GM18511 (cell line): ENCODE results near the gene CDKN2B-AS1.

ENCODE experiments used
- ATAC-seq: cut with Tn5 transposase; IDR thresholded peaks from one replicate; pipeline ENCODE4 v1.9.1; 2021; ENCODE audit warnings: mild to moderate bottlenecking, moderate library complexity; ENCODE audit not compliant: unreplicated experiment

Gene CDKN2B-AS1

GRCh38 chr9:22147813-22148527 is 153.4 kb downstream of the CDKN2B-AS1 start:
- ATAC-seq, result no peak

GRCh38 chr9:22148528-22148875 is 153.9 kb downstream of the CDKN2B-AS1 start:
- ATAC-seq, result no peak

GRCh38 chr9:22148876-22149637 is 154.5 kb downstream of the CDKN2B-AS1 start:
- no peak for ATAC-seq

- ATAC-seq, result no peak
Observed at GRCh38 chr9:22154064-22154463, 159.5 kb downstream of the CDKN2B-AS1 start.

GRCh38 chr9:22156586-22156985 is 162.0 kb downstream of the CDKN2B-AS1 start:
- no peak for ATAC-seq

- ATAC-seq, result no peak
Observed at GRCh38 chr9:22157276-22157675, 162.7 kb downstream of the CDKN2B-AS1 start.

- ATAC-seq, result no peak
Observed at GRCh38 chr9:22157828-22158227, 163.2 kb downstream of the CDKN2B-AS1 start.

- no peak for ATAC-seq
Observed at GRCh38 chr9:22158271-22158670, 163.7 kb downstream of the CDKN2B-AS1 start.

- no peak for ATAC-seq
Observed at GRCh38 chr9:22158927-22159346, 164.3 kb downstream of the CDKN2B-AS1 start.

GRCh38 chr9:22159586-22159985 is 165.0 kb downstream of the CDKN2B-AS1 start:
- no peak for ATAC-seq

- ATAC-seq, result no peak
Observed at GRCh38 chr9:22160221-22160620, 165.6 kb downstream of the CDKN2B-AS1 start.

GRCh38 chr9:22165144-22165543 is 170.6 kb downstream of the CDKN2B-AS1 start:
- ATAC-seq, result no peak

- ATAC-seq, result no peak
Observed at GRCh38 chr9:22169243-22169642, 174.7 kb downstream of the CDKN2B-AS1 start.

- no peak for ATAC-seq
Observed at GRCh38 chr9:22169727-22170503, 175.3 kb downstream of the CDKN2B-AS1 start.
